GM19099 (cell line): ENCODE data around the gene C1QL4.

Experiments used
- POLR2A ChIP-seq: IDR thresholded peaks from 3 replicates; pipeline ENCODE4 v1.6.1; 2011; ENCODE audit warnings: low read depth; ENCODE audit not compliant: insufficient read length; ENCODE audit errors: extremely low read depth

Gene C1QL4

DNA sequence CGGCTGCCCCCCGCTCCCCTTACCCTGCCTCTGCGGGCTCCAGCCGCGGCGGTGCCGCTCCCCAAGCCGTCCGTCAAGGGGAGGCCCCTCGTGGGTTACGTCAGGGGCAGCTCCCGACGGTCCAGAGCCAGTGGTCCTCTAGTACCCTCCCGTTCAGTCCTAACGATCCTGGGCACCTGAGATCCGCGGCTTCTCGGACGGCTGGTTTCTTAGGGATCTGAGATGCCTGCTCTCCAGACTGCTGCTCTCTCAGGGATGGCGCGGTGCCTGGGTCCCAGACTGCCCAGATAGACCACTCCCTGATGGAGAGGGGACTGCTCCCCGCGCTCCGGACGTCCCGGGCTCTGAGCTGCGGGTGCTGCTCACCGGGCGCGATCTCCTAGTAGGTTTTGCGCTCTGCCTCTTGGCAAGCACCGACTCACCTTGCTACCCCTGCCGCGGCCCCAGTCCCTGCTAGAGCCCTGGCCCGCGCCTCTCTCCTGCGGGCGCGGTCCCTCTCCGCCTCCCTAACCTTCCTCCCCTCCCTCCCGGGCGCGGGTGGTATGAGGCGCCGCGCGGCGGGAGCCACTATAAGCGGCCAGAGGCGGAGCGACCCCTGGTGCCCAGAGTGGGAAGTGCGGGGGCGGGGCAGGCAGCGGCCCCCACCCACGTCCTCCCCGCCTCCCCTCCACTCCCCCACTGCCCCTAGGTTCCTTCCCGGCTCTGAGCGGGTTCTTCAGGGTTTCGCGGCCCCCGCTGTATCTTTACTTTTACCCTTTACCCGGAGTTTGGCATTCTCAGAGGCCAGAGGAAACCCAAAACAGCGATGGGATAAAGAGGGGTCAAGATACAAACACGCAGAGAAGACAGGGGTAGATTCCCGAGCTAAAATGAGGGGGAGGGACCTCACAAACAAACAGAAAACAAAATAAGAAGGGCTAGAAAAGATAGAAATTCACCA is at the start of gene C1QL4:
Gene C1QL4 (minus strand): TSS at position 544 of the 940 bp plus-strand sequence. CDS start 711 bp downstream, outside the sequence.
- no peak for TF ChIP-seq POLR2A

DNA sequence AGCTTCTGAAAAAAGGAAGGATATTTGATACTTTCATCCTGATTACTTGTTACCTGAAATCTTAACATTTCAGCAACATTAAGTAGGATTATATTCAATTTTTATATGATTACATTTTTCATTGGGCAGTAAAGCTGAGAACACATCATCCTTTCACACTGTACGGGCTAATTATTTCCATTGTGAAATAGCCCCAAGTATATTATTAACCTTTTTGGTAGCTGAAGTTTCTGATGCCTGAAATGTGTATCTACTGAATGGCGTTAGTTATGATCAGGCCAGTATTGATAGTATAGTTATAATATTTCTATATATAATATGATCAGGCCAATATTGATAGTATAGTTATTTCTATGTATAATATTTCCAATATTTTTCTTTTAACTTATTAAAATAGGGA is 40.4 kb upstream of the C1QL4 start:
- TF ChIP-seq POLR2A: no peak

DNA sequence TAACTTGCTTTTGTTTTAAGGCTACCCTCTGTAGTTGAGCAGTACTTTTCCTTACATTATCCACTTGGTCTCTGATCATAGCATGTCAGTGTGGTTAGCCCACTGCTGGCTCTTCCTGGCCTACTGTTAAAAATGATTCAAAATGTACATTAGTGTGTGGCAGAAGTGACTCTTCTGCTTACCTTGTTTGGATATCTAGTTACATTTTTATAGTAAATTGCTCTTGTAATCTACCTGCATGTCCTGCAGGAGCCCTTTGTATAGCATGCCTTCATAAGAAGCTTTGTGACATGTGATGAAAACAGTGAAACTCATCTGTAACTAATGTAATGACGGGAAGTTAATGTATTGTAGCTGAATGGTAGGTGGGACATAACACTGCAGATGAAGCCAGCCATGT is 38.4 kb upstream of the C1QL4 start:
- TF ChIP-seq POLR2A: no peak

DNA sequence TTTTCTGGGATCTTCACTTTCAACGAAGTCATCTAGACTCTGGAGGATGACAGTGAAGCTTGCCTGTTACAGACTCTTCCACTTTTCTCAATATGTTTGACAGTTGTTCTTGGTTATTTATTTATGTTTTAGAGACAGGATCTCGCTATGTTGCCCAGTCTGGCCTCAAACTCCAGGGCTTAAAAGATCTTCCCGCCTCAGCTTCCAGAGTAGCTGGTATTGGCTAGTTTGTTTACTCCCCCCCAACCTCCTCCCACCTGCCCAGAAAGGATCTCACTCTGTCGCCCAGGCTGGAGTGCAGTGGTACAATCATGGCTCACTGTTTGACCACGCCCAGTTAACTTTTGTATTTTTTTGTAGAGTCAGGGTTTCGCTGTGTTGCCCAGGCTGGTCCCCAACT is 33.6 kb upstream of the C1QL4 start:
- TF ChIP-seq POLR2A: no peak

DNA sequence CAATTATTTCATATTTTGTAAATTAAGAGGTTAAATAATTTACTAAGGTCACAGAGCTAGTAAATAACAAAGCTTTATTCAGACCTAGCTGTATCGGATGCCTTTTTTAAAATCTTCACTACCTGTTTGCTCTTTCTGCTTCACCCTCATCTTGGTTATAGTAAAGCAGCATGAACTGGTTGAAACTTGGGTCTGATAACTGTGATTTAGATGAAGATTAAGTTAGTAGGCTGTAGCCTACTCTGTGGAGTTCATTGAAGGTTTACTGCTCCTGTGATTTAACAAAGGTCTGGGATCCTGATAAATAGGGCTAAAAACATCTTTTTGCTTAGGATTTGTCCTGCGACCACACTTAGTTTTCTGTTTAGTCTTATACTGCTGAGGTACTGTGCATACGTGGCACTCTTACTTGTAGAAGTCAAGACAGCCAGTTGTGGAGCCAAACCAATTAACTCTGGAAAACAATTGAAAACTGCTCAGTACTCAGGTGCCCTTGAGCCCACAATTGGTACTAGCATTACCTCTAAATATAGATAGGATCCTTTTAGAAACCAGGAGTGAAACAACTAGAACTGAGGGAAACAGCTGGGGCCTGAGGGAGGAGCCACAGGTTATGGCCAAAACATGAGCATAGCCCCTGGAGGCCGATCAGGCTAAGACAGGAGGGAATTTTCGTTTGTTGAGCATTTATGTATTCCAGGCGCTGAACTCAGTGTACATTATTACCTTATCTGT is 32.6 kb upstream of the C1QL4 start:
- TF ChIP-seq POLR2A: peak; percentile 21

DNA sequence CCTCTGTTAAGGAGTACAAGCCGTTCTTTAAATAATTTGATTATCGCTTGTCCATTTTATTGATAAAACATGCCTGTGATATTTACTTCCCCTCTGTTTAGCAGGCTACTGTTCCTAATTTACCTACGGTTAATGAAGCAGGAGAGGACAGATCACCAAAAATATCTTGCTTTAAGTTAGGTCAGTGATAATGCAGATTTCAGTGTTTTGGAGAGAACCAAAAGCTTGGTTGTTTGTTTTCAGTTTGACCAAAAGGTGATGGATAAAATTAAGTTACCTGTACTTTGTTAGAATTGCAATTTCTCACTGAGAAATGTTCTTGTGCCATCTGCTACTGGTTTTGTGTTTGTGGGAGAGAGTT is 31.2 kb upstream of the C1QL4 start:
- TF ChIP-seq POLR2A: no peak

DNA sequence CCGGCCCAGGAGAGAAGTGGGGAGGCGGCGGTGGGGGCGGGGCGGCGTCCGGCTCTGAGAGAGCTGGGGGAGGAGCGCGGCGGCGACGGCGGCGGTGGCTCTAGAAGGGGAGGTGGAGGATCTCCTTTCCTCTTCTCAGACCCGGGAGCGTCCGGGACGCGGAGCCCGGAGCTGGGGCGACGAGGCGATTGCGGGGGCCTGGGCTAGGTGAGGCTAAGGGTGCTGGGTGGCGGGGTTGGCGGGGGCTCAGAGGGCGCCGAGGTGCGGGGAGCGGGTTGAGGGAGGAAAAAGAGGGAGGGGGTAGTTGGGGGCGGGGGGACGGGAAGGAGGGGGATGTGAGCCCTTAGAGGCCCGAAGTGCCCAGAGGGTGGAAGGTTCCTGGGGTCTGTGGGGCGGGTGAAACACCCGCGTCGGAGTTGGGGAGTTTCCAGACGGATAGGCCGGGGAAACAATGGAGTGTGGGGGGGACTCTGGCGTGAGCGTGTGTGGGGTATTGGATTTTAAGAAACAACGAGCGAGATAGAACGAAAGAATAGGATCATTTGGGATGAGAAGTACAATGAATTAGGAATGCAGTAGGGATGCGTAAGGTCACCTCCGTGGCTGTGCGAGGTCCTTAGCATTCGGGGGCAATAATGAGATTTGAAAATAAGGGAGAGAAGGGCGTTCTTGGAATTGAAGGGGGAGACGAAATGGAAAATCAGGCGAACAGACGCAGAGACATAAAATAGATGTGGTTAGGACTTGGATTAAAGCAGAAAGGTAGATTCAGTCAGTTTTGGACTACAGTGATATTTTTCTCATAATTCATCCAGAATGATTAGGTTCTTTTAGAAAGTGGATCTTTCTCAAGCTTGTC is 30.6 kb upstream of the C1QL4 start, which contains the start of gene SPATS2:
Gene SPATS2 (plus strand): TSS at position 82 of the 859 bp plus-strand sequence. CDS start 93,551 bp downstream, outside the sequence.
- TF ChIP-seq POLR2A: peak; percentile 78

DNA sequence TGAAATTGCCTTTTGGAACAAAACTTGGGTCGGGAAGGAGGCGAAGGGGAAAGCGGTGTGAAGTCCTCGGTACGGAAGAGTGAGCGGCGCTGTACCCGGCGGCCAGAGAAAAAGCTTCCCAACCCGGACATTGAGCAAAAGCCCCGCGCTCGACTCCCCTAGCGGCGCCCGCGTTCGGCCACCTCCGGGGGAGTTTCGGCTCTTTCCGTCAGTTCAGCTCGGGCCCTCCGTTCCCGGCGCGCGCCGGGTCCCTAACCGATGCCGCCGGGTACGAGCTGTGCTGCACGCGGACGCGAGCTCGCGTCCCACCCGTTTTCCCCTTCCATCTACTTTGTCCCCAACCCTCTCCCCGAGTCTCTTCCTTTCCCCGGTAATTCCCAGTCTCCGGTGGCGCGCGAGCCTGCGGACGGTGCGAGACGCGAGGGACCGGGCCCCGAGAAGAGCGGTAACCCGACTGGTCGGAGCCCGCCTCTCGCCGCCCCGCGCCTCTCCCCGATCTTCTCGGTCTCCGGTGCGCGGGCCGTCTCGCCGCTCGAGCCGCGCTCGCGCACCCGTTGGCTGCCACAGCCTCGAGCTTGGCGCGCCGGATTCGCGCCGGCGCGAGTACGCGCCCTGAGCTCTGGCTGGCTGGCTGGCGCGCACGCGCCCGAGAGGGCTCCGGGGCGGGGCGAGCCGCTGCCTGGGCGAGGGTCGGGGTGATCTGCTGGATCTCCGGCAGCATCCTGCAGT is 29.8 kb upstream of the C1QL4 start:
- no peak for TF ChIP-seq POLR2A

DNA sequence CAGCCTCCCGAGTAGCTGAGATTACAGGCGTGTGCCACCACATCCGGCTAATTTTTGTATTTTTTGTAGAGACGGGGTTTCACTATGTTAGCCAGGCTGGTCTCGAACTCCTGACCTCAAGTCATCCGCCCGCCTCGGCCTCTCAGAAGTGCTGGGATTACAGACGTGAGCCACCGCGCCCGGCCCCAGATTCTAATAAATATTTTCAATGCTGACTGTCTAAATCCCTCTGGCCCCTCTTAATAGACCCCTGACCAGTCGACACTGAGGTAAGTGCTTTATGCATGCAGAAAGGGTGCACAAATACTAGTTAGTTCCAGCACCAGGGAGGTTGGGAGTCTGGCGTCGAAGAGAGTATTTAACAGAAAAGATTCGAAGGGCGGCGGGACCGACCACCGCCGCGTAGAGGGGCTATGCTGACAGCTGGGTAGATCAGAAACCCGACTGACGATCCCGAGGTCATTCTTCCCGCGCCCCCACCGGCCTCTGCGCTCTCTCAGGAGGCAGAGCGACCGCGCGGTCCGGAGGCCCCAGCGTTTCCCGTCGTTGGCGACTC is 29.2 kb upstream of the C1QL4 start:
- TF ChIP-seq POLR2A: no peak

DNA sequence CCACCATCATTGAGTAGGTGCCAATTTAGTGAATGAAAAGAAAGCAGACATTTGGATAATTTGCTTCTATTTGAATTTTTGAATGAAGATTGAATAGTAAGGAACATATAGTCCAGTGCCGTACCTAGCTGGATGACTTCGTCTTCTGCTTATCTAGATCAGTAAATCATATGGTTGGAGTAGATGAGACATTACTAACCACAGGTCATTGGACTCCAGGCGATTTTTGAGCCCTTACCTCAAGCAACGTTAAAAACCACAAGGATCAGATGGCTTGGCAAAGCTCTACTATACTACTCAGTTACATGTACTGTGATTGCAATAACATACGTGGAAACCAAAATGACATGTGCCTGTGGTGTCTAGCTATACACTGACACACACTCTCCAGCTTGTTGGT is 28.6 kb upstream of the C1QL4 start:
- TF ChIP-seq POLR2A: no peak

DNA sequence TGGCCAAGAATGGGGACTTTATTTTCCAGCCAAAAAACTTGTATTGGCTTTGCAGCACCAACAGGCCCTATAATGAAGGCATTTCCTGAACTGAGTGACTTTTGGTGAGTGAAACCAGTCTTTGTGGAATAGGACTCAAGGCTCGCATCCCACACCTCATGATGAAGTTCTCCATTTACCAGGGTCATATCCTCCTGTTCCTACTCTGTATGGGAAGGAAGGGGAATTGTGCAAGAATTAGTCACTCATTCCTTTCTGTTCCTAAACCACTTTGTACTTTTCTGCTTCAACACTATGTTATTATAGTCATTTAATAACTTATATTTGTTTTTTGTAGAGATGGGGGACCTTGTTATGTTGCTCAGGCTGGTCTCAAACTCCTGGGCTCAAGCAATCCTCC is 28.0 kb upstream of the C1QL4 start:
- no peak for TF ChIP-seq POLR2A

DNA sequence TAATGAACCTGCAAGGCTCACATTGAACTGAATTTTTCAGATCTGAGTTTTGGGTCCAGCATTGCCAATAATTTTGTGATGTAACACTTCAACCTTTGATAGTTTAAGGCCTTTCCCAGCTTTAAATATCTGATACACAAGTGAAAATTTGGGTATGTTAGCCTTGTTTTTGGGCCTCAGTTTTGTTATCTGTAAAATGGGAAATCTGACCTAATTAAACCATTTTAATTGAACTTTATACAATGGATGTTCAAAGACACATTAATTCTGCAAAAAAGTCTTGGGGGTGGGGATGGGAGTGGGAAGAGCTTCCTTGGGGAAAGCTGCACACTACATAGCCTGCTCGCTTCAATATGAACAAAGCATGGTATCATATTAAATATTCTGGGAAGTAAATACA is 25.1 kb upstream of the C1QL4 start:
- TF ChIP-seq POLR2A: no peak

DNA sequence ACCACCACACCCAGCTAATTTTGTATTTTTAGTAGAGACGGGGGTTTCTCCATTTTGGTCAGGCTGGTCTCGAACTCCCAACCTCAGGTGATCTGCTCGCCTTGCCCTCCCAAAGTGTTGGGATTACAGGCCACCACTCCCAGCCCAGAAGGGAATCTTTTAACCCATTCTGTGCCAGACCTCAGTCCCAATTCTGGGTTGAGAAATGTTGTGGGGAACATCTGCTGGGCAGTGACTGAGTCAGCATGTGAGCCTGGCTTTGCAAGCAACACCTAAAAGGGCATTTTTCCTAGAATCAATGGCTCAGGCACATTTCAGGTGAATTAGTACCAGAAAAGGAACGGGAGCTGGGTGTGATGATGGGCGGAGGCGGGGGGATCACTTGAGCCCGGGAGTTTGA is 22.7 kb upstream of the C1QL4 start:
- TF ChIP-seq POLR2A: no peak
